ENCODE measurements around the gene ICOSLG. TPM values are rescaled to one million over a fixed set of nuclear protein-coding genes. Genes with fewer than 3 reads are reported as not detected.

ICOSLG gene
- total and polyA plus RNA-seq, 2 experiments from 2014 or later = 1.3 to 4.6 TPM

Small RNAs within 50 kb of the gene (small RNA-seq; reads per million reads assigned to genes)
- not detected for gene AP001059.3 (ENCODE audit: low replicate concordance)

Other genes with a start within 250 kb of the ICOSLG start
- 27.1 and 30.9 TPM in 2 replicates for gene TRAPPC10, start 228.6 kb downstream of the ICOSLG start, total RNA-seq (2014; rRNA removed; shearing (Covaris generic))
- 14.0 and 16.2 TPM in 2 replicates for gene TRAPPC10, start 228.6 kb downstream of the ICOSLG start, polyA plus RNA-seq (2016; fragmentation: Nextera tagmentation; extraction: Ambion mirVana)
- gene PWP2, start 133.5 kb downstream of the ICOSLG start, total RNA-seq (2014; rRNA removed; shearing (Covaris generic)) = 59.2 and 64.9 TPM in 2 replicates
- gene PWP2, start 133.5 kb downstream of the ICOSLG start, polyA plus RNA-seq (2016; fragmentation: Nextera tagmentation; extraction: Ambion mirVana) = 17.6 and 18.2 TPM in 2 replicates
- gene GATD3, start 107.3 kb downstream of the ICOSLG start, total RNA-seq (2014; rRNA removed; shearing (Covaris generic)) = 43.4 and 58.4 TPM in 2 replicates
- gene GATD3, start 107.3 kb downstream of the ICOSLG start, polyA plus RNA-seq (2016; fragmentation: Nextera tagmentation; extraction: Ambion mirVana) = 37.5 and 44.1 TPM in 2 replicates
- not detected in 2 replicates for gene DNMT3L, start 21.0 kb upstream of the ICOSLG start, total RNA-seq (2014; rRNA removed; shearing (Covaris generic))
- gene DNMT3L, start 21.0 kb upstream of the ICOSLG start, polyA plus RNA-seq (2016; fragmentation: Nextera tagmentation; extraction: Ambion mirVana) = 0.26 and 0.27 TPM in 2 replicates
- 0.10 TPM in 1 of 2 replicates, not detected in the other for gene AIRE, start 44.9 kb upstream of the ICOSLG start, total RNA-seq (2014; rRNA removed; shearing (Covaris generic))
- gene AIRE, start 44.9 kb upstream of the ICOSLG start, polyA plus RNA-seq (2016; fragmentation: Nextera tagmentation; extraction: Ambion mirVana) = not detected in 2 replicates
- gene PFKL, start 59.1 kb upstream of the ICOSLG start, total RNA-seq (2014; rRNA removed; shearing (Covaris generic)) = 92.3 and 106 TPM in 2 replicates
- 39.9 and 40.3 TPM in 2 replicates for gene PFKL, start 59.1 kb upstream of the ICOSLG start, polyA plus RNA-seq (2016; fragmentation: Nextera tagmentation; extraction: Ambion mirVana)
- 23.2 and 24.0 TPM in 2 replicates for gene CFAP410, start 98.4 kb upstream of the ICOSLG start, total RNA-seq (2014; rRNA removed; shearing (Covaris generic))
- gene CFAP410, start 98.4 kb upstream of the ICOSLG start, polyA plus RNA-seq (2016; fragmentation: Nextera tagmentation; extraction: Ambion mirVana) = 11.0 and 15.4 TPM in 2 replicates
- gene TRPM2, start 112.7 kb upstream of the ICOSLG start, total RNA-seq (2014; rRNA removed; shearing (Covaris generic)) = 0.83 and 2.0 TPM in 2 replicates
- gene TRPM2, start 112.7 kb upstream of the ICOSLG start, polyA plus RNA-seq (2016; fragmentation: Nextera tagmentation; extraction: Ambion mirVana) = 0.50 and 0.53 TPM in 2 replicates
- gene LRRC3, start 214.6 kb upstream of the ICOSLG start, total RNA-seq (2014; rRNA removed; shearing (Covaris generic)) = 4.4 and 6.8 TPM in 2 replicates
- 0.95 and 1.2 TPM in 2 replicates for gene LRRC3, start 214.6 kb upstream of the ICOSLG start, polyA plus RNA-seq (2016; fragmentation: Nextera tagmentation; extraction: Ambion mirVana)

Measured in GM23338 (cell line).